H9 (cell line): ENCODE data around the gene STIM2. TPM values are rescaled to one million over a fixed set of nuclear protein-coding genes. Genes with fewer than 3 reads are reported as not detected.

Experiments
- DNase-seq: peaks from one replicate; pipeline ENCODE4 v3.0.0-alpha.2; 2017
- H2AFZ ChIP-seq: one replicate; pipeline ENCODE4 v1.6.1; 2013; ENCODE audit warnings: mild to moderate bottlenecking, low read length, control low read depth, moderate library complexity
- H2AK5ac ChIP-seq: 2 replicates; pipeline ENCODE4 v1.6.1; 2013; ENCODE audit warnings: low read length, control low read depth, mixed read lengths; ENCODE audit not compliant: insufficient read length
- H2BK120ac ChIP-seq: one replicate; pipeline ENCODE4 v1.6.1; 2013; ENCODE audit warnings: low read depth, mild to moderate bottlenecking, low read length, control low read depth, inconsistent platforms; ENCODE audit not compliant: poor library complexity, severe bottlenecking
- H2BK12ac ChIP-seq: 2 replicates; pipeline ENCODE4 v1.6.1; 2013; ENCODE audit warnings: low read length, control low read depth, mixed read lengths, low read depth; ENCODE audit not compliant: insufficient read length
- H2BK15ac ChIP-seq: 2 replicates; pipeline ENCODE4 v1.6.1; 2013; ENCODE audit warnings: low read depth, low read length, control low read depth
- H2BK20ac ChIP-seq: one replicate; pipeline ENCODE4 v1.6.1; 2013; ENCODE audit warnings: low read depth, mild to moderate bottlenecking, low read length, control low read depth, inconsistent platforms; ENCODE audit not compliant: poor library complexity, severe bottlenecking
- H2BK5ac ChIP-seq: 2 replicates; pipeline ENCODE4 v1.6.1; 2013; ENCODE audit warnings: low read length, control low read depth, mixed read lengths; ENCODE audit not compliant: insufficient read length
- H3K14ac ChIP-seq: 2 replicates; pipeline ENCODE4 v1.6.1; 2013; ENCODE audit warnings: low read length, control low read depth; ENCODE audit not compliant: insufficient read depth
- H3K18ac ChIP-seq: 2 replicates; pipeline ENCODE4 v1.6.1; 2013; ENCODE audit warnings: low read depth, mild to moderate bottlenecking, mixed read lengths, low read length, control low read depth; ENCODE audit not compliant: insufficient read length
- H3K23ac ChIP-seq: 2 replicates; pipeline ENCODE4 v1.6.1; 2013; ENCODE audit warnings: low read length, control low read depth, mixed read lengths, low read depth; ENCODE audit not compliant: insufficient read length
- H3K23me2 ChIP-seq: 2 replicates; pipeline ENCODE4 v1.6.1; 2013; ENCODE audit warnings: low read depth, mild to moderate bottlenecking, mixed read lengths, low read length, control low read depth; ENCODE audit not compliant: insufficient read length, poor library complexity, severe bottlenecking
- H3K27ac ChIP-seq: 2 replicates; pipeline ENCODE4 v1.5.1; 2013; ENCODE audit warnings: low read length, control low read depth, mixed read lengths, low read depth; ENCODE audit not compliant: insufficient read length
- H3K27me3 ChIP-seq: 2 replicates; pipeline ENCODE4 v1.6.1; 2013; ENCODE audit warnings: low read length, control low read depth, inconsistent platforms; ENCODE audit not compliant: insufficient read depth
- H3K4ac ChIP-seq: 2 replicates; pipeline ENCODE4 v1.6.1; 2013; ENCODE audit warnings: low read depth, mild to moderate bottlenecking, control low read depth, inconsistent platforms, low read length, moderate library complexity
- H3K4me1 ChIP-seq: 2 replicates; pipeline ENCODE4 v1.6.1; 2013; ENCODE audit warnings: low read length, control low read depth, inconsistent platforms; ENCODE audit not compliant: insufficient read depth
- H3K4me2 ChIP-seq: 2 replicates; pipeline ENCODE4 v1.6.1; 2013; ENCODE audit warnings: low read length, control low read depth, mixed read lengths; ENCODE audit not compliant: insufficient read length, insufficient read depth
- H3K56ac ChIP-seq: 2 replicates; pipeline ENCODE4 v1.6.1; 2013; ENCODE audit warnings: low read depth, mild to moderate bottlenecking, mixed read lengths, low read length, control low read depth; ENCODE audit not compliant: insufficient read length
- H3K79me1 ChIP-seq: 2 replicates; pipeline ENCODE4 v1.6.1; 2013; ENCODE audit warnings: low read depth, mild to moderate bottlenecking, moderate library complexity, low read length, control low read depth, inconsistent platforms; ENCODE audit not compliant: insufficient read depth, poor library complexity, severe bottlenecking
- H3K79me2 ChIP-seq: 2 replicates; pipeline ENCODE4 v1.6.1; 2013; ENCODE audit warnings: low read length, control low read depth, inconsistent platforms; ENCODE audit not compliant: insufficient read depth
- H3K9ac ChIP-seq: 2 replicates; pipeline ENCODE4 v1.6.1; 2013; ENCODE audit warnings: low read length, control low read depth, mixed read lengths; ENCODE audit not compliant: insufficient read length; ENCODE audit errors: extremely low read depth
- H3K9me3 ChIP-seq: one replicate; pipeline ENCODE4 v1.6.1; 2013; ENCODE audit warnings: low read depth, low read length, inconsistent platforms; ENCODE audit not compliant: control insufficient read depth
- H3T11ph ChIP-seq: one replicate; pipeline ENCODE4 v1.6.1; 2013; ENCODE audit warnings: mild to moderate bottlenecking, low read length, control low read depth, inconsistent platforms
- H4K20me1 ChIP-seq: one replicate; pipeline ENCODE4 v1.6.1; 2013; ENCODE audit not compliant: control insufficient read depth, insufficient read length, insufficient read depth
- H4K5ac ChIP-seq: 2 replicates; pipeline ENCODE4 v1.6.1; 2013; ENCODE audit warnings: low read depth, mild to moderate bottlenecking, mixed read lengths, low read length, control low read depth; ENCODE audit not compliant: insufficient read length
- H4K8ac ChIP-seq: replicated peaks from 2 replicates; pipeline ENCODE4 v1.6.1; 2013; ENCODE audit warnings: low read length, control low read depth, mixed read lengths, low read depth; ENCODE audit not compliant: insufficient read length
- H4K91ac ChIP-seq: 2 replicates; pipeline ENCODE4 v1.6.1; 2013; ENCODE audit warnings: low read depth, mild to moderate bottlenecking, moderate library complexity, mixed read lengths, low read length, control low read depth; ENCODE audit not compliant: insufficient read length
- H3K27ac Mint-ChIP-seq, 3 experiments: 2 replicates in 2 of 3; 3 replicates in 1 of 3; pipeline ENCODE4 v1.8.0; 2020 to 2021; ENCODE audit warnings: mixed read lengths in 3 of 3, mild to moderate bottlenecking in 1 of 3, moderate library complexity in 1 of 3
- H3K27me3 Mint-ChIP-seq: 2 replicates; pipeline ENCODE4 v1.8.0; 2021; ENCODE audit warnings: low read depth, mild to moderate bottlenecking, moderate library complexity, mixed read lengths
- H3K36me3 Mint-ChIP-seq, 3 experiments: 2 replicates in 2 of 3; 3 replicates in 1 of 3; pipeline ENCODE4 v1.8.0; 2020 to 2021; ENCODE audit warnings: low read depth in 3 of 3, mixed read lengths in 3 of 3; ENCODE audit not compliant: insufficient read depth in 1 of 3
- H3K4me1 Mint-ChIP-seq, 2 experiments: 2 replicates each; pipeline ENCODE4 v1.8.0; 2020; ENCODE audit warnings: mixed read lengths in 2 of 2
- H3K4me3 Mint-ChIP-seq, 2 experiments: 2 replicates in 1 of 2; 3 replicates in 1 of 2; pipeline ENCODE4 v1.8.0; 2020 to 2021; ENCODE audit warnings: mild to moderate bottlenecking in 2 of 2, mixed read lengths in 2 of 2, moderate library complexity in 1 of 2
- H3K9me3 Mint-ChIP-seq, 2 experiments: 2 replicates in 1 of 2; 3 replicates in 1 of 2; pipeline ENCODE4 v1.8.0; 2020; ENCODE audit warnings: mild to moderate bottlenecking in 2 of 2, mixed read lengths in 2 of 2, moderate library complexity in 1 of 2
- total RNA-seq: library from RNA; stranded (reverse); gene quantifications from 2 replicates; pipeline ENCODE4 v1.2.1, GENCODE V29; 2021
- TF ChIP-seq, protein P1 (sequence below): fragments of 200-600 bp; sonication (generic); conservative IDR thresholded peaks from 3 replicates; pipeline ENCODE4 v1.8.0; 2021; ENCODE audit warnings: antibody characterized with exemption, mild to moderate bottlenecking

The STIM2 gene
- total RNA-seq, 1 experiment from 2014 or later = 26.2 TPM

DNA sequence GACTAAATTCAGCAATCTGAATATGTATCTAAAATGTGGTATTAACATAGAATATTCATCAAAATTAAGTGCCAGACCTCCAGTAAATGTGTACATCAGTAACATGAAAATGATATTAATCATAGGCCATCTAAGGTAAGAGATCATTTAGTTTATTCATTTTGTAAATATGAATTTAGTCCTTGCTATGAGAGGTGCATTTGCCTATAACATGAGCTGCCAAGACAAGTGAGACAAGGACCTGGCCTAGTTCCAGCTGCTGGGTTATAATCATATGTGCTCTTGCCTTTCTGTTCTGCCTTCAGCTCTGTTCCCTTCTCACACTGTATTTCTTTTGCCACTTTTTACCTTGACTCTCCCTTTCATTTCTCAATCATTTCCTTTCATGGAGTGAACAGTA, 160.0 kb downstream of the STIM2 start:
- no peak overlapping the region for H3K14ac ChIP-seq

More for the DNA sequence above, 160.0 kb downstream of the STIM2 start:
- no peak overlapping the region for H3T11ph ChIP-seq
- no peaks in the 10 kb centered on the region for H4K20me1 ChIP-seq
- H3K4ac ChIP-seq = no peak overlapping the region
- no peaks in the 10 kb centered on the region for H3K27me3 Mint-ChIP-seq
- peaks cover 2% of the 10 kb centered on the region; the same call in 1 of the 2 replicates for H3K4me1 ChIP-seq
- no peak overlapping the region for H3K56ac ChIP-seq
- H2AK5ac ChIP-seq = no peak overlapping the region
- no peaks in the 10 kb centered on the region for H3K27me3 ChIP-seq
- no peak overlapping the region for H4K8ac ChIP-seq
- H3K79me1 ChIP-seq = no peaks in the 10 kb centered on the region
- no peaks in the 10 kb centered on the region for H3K23me2 ChIP-seq
- H3K79me2 ChIP-seq = no peaks in the 10 kb centered on the region
- H3K18ac ChIP-seq = no peak overlapping the region
- H2BK5ac ChIP-seq = no peak overlapping the region
- no peak overlapping the region for H3K9ac ChIP-seq
- H2BK15ac ChIP-seq = no peak overlapping the region
- no peak overlapping the region for H3K27ac Mint-ChIP-seq
- no peaks in the 10 kb centered on the region for H3K9me3 Mint-ChIP-seq
- no peak overlapping the region for H3K23ac ChIP-seq
- no peak overlapping the region for H2BK20ac ChIP-seq
- no peak overlapping the region for H3K4me2 ChIP-seq
- H2BK120ac ChIP-seq = no peak overlapping the region
- no peak overlapping the region for H3K4me3 Mint-ChIP-seq
- no peaks in the 10 kb centered on the region for H3K9me3 ChIP-seq
- peaks cover 0 to 12% (median 4%) of the 10 kb centered on the region in 3 experiments; a peak in 5 of 7 replicates for H3K36me3 Mint-ChIP-seq
- no peak overlapping the region for H2BK12ac ChIP-seq
- H4K91ac ChIP-seq = no peak overlapping the region
- H3K27ac ChIP-seq = no peak overlapping the region
- no peak overlapping the region for H4K5ac ChIP-seq
- TF ChIP-seq, protein P1, sequence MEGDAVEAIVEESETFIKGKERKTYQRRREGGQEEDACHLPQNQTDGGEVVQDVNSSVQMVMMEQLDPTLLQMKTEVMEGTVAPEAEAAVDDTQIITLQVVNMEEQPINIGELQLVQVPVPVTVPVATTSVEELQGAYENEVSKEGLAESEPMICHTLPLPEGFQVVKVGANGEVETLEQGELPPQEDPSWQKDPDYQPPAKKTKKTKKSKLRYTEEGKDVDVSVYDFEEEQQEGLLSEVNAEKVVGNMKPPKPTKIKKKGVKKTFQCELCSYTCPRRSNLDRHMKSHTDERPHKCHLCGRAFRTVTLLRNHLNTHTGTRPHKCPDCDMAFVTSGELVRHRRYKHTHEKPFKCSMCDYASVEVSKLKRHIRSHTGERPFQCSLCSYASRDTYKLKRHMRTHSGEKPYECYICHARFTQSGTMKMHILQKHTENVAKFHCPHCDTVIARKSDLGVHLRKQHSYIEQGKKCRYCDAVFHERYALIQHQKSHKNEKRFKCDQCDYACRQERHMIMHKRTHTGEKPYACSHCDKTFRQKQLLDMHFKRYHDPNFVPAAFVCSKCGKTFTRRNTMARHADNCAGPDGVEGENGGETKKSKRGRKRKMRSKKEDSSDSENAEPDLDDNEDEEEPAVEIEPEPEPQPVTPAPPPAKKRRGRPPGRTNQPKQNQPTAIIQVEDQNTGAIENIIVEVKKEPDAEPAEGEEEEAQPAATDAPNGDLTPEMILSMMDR = no peak
- no peak for DNase-seq
- H3K4me1 Mint-ChIP-seq = peaks cover 14 to 16% of the 10 kb centered on the region in 2 experiments
- no peak overlapping the region for H2AFZ ChIP-seq
